Stimulated activated CD8-positive, alpha-beta memory T cell treated with anti-CD3 and anti-CD28 coated beads, Interleukin-4, amount 100 ng/mL, for 24 hours (primary cell): ENCODE data around the gene AFAP1L2.

Experiments
- DNase-seq: peaks from one replicate; pipeline ENCODE4 v3.0.0-alpha.2; 2020; ENCODE audit warnings: low read depth

Gene AFAP1L2

GRCh38 chr10:114387784-114388183, 16.5 kb downstream of the AFAP1L2 start:
- no peak for DNase-seq

- no peak for DNase-seq
Measured at GRCh38 chr10:114386452-114386851, 17.9 kb downstream of the AFAP1L2 start.

- no peak for DNase-seq
Measured at GRCh38 chr10:114385557-114385956, 18.7 kb downstream of the AFAP1L2 start.

GRCh38 chr10:114384601-114385000, 19.7 kb downstream of the AFAP1L2 start:
- no peak for DNase-seq

GRCh38 chr10:114384181-114384580, 20.1 kb downstream of the AFAP1L2 start:
- no peak for DNase-seq

GRCh38 chr10:114380797-114381196, 23.5 kb downstream of the AFAP1L2 start:
- DNase-seq, result no peak

- DNase-seq, result no peak
Measured at GRCh38 chr10:114380060-114380459, 24.2 kb downstream of the AFAP1L2 start.

- DNase-seq, result no peak
Measured at GRCh38 chr10:114379631-114380041, 24.7 kb downstream of the AFAP1L2 start.

- no peak for DNase-seq
Measured at GRCh38 chr10:114376523-114376922, 27.8 kb downstream of the AFAP1L2 start.

GRCh38 chr10:114375047-114375446, 29.3 kb downstream of the AFAP1L2 start:
- DNase-seq, result no peak

- DNase-seq, result no peak
Measured at GRCh38 chr10:114374053-114374791, 30.1 kb downstream of the AFAP1L2 start.

- DNase-seq, result no peak
Measured at GRCh38 chr10:114373631-114374030, 30.7 kb downstream of the AFAP1L2 start.

GRCh38 chr10:114372995-114373394, 31.3 kb downstream of the AFAP1L2 start:
- no peak for DNase-seq

GRCh38 chr10:114372179-114372578, 32.1 kb downstream of the AFAP1L2 start:
- no peak for DNase-seq

GRCh38 chr10:114370966-114371365, 33.3 kb downstream of the AFAP1L2 start:
- no peak for DNase-seq

GRCh38 chr10:114370199-114370598, 34.1 kb downstream of the AFAP1L2 start:
- DNase-seq, result no peak

GRCh38 chr10:114368057-114368391, 36.3 kb downstream of the AFAP1L2 start:
- no peak for DNase-seq

GRCh38 chr10:114367351-114368056, 36.8 kb downstream of the AFAP1L2 start:
- no peak for DNase-seq

GRCh38 chr10:114364726-114365125, 39.6 kb downstream of the AFAP1L2 start:
- no peak for DNase-seq

- no peak for DNase-seq
Measured at GRCh38 chr10:114363745-114364454, 40.4 kb downstream of the AFAP1L2 start.

GRCh38 chr10:114362826-114363355, 41.4 kb downstream of the AFAP1L2 start:
- DNase-seq, result no peak

- DNase-seq, result no peak
Measured at GRCh38 chr10:114359953-114360345, 44.4 kb downstream of the AFAP1L2 start.
